ENCODE measurements around the gene BLM.

GRCh38 chr15:90828111-90828510, 111.0 kb downstream of the BLM start:
- no peak for TF ChIP-seq RXRA (IDR thresholded peaks at IDR 0.05; ENCODE audit: borderline replicate concordance, low read depth)
- TF ChIP-seq CTCF (IDR thresholded peaks at IDR 0.05): no peak
- no peak for TF ChIP-seq EZH2phosphoT487 (IDR thresholded peaks at IDR 0.05; ENCODE audit: borderline replicate concordance, low read depth)
- TF ChIP-seq EP300 (IDR thresholded peaks at IDR 0.05; ENCODE audit: borderline replicate concordance in 1 of 2, low read depth in 1 of 2, low read length in 1 of 2): no peak
- TF ChIP-seq REST (IDR thresholded peaks at IDR 0.05; ENCODE audit: low read depth, low read length): no peak
- no peak for TF ChIP-seq TAF1 (IDR thresholded peaks at IDR 0.05; ENCODE audit: borderline replicate concordance, low read depth, low read length)
- TF ChIP-seq SMC3 (IDR thresholded peaks at IDR 0.05; ENCODE audit: low read depth, low read length): no peak
- no peak for TF ChIP-seq JUND (IDR thresholded peaks at IDR 0.05)
- TF ChIP-seq RFX5 (IDR thresholded peaks at IDR 0.05; ENCODE audit: low read length): no peak
- no peak for TF ChIP-seq CHD2 (IDR thresholded peaks at IDR 0.05; ENCODE audit: low read length, partially characterized antibody)
- TF ChIP-seq FOSL2 (IDR thresholded peaks at IDR 0.05; ENCODE audit: borderline replicate concordance, low read depth): no peak
- TF ChIP-seq RCOR1 (IDR thresholded peaks at IDR 0.05; ENCODE audit: low read length): no peak

All from SK-N-SH (cell line).